OCI-LY1 (cell line): ENCODE data around the gene NBEA.

Experiments used
- H2AFZ ChIP-seq: fragments of 200-600 bp; sonication (generic), shearing (Covaris generic); 2 replicates; pipeline ENCODE4 v1.6.0; 2014; ENCODE audit warnings: antibody characterized with exemption, mild to moderate bottlenecking, low read length
- H3F3A ChIP-seq: fragments of 200-600 bp; sonication (generic), shearing (Covaris generic); 2 replicates; pipeline ENCODE4 v1.6.0; 2014; ENCODE audit warnings: mild to moderate bottlenecking, antibody characterized with exemption, low read length, moderate library complexity; ENCODE audit not compliant: insufficient read depth
- H3K27ac ChIP-seq: fragments of 200-600 bp; sonication (generic); 2 replicates; pipeline ENCODE4 v1.5.1; 2014; ENCODE audit warnings: low read length, mixed run types, mild to moderate bottlenecking, low read depth; ENCODE audit not compliant: poor library complexity, severe bottlenecking
- H3K27me3 ChIP-seq: fragments of 200-600 bp; sonication (generic); 2 replicates; pipeline ENCODE4 v1.6.0; 2014; ENCODE audit warnings: antibody characterized with exemption, mild to moderate bottlenecking, low read length, moderate library complexity; ENCODE audit not compliant: insufficient read depth
- H3K36me3 ChIP-seq: fragments of 200-600 bp; sonication (generic); 2 replicates; pipeline ENCODE4 v1.6.1; 2014; ENCODE audit warnings: mild to moderate bottlenecking, antibody characterized with exemption, low read length, moderate library complexity, mixed read lengths; ENCODE audit not compliant: insufficient read depth
- H3K4me1 ChIP-seq: fragments of 200-600 bp; sonication (generic); 2 replicates; pipeline ENCODE4 v1.5.1; 2014; ENCODE audit warnings: mild to moderate bottlenecking, low read length, moderate library complexity; ENCODE audit not compliant: insufficient read depth, severe bottlenecking
- H3K4me2 ChIP-seq: fragments of 200-600 bp; sonication (generic), shearing (Covaris generic); 2 replicates; pipeline ENCODE4 v1.6.1; 2014; ENCODE audit warnings: low read length
- H3K4me3 ChIP-seq: fragments of 200-600 bp; sonication (generic); 2 replicates; pipeline ENCODE4 v1.5.1; 2014; ENCODE audit warnings: low read length, low read depth, mild to moderate bottlenecking, mixed read lengths; ENCODE audit not compliant: poor library complexity, severe bottlenecking
- H3K79me2 ChIP-seq: fragments of 200-600 bp; shearing (Covaris generic); 2 replicates; pipeline ENCODE4 v1.6.1; 2016; ENCODE audit warnings: mixed run types, low read length, mixed read lengths; ENCODE audit not compliant: insufficient read depth
- H3K9ac ChIP-seq: fragments of 200-600 bp; sonication (generic), shearing (Covaris generic); 2 replicates; pipeline ENCODE4 v1.6.1; 2014; ENCODE audit warnings: mild to moderate bottlenecking, low read length, mixed read lengths
- H3K9me2 ChIP-seq: fragments of 200-600 bp; sonication (generic), shearing (Covaris generic); 2 replicates; pipeline ENCODE4 v1.6.1; 2014; ENCODE audit warnings: low read depth, mild to moderate bottlenecking, low read length, mixed read lengths
- H3K9me3 ChIP-seq: fragments of 200-600 bp; shearing (Covaris generic); 2 replicates; pipeline ENCODE4 v1.6.1; 2014; ENCODE audit warnings: low read length, mixed read lengths
- H4K20me1 ChIP-seq: fragments of 200-600 bp; sonication (generic), shearing (Covaris generic); 2 replicates; pipeline ENCODE4 v1.6.0; 2016; ENCODE audit warnings: mild to moderate bottlenecking, low read length; ENCODE audit not compliant: insufficient read depth
- EZH2 ChIP-seq: fragments of 200-600 bp; sonication (generic), shearing (Covaris generic); IDR thresholded peaks from 2 replicates; pipeline ENCODE4 v1.8.0; 2017; ENCODE audit warnings: borderline replicate concordance, mixed run types, mild to moderate bottlenecking, antibody characterized with exemption, low read length, moderate library complexity, mixed read lengths
- TF ChIP-seq, protein P1 (sequence below): fragments of 200-600 bp; sonication (generic), shearing (Covaris generic); IDR thresholded peaks from 2 replicates; pipeline ENCODE4 v1.5.1; 2017; ENCODE audit warnings: mild to moderate bottlenecking, antibody characterized with exemption, low read length, moderate library complexity, mixed read lengths

The NBEA gene

DNA sequence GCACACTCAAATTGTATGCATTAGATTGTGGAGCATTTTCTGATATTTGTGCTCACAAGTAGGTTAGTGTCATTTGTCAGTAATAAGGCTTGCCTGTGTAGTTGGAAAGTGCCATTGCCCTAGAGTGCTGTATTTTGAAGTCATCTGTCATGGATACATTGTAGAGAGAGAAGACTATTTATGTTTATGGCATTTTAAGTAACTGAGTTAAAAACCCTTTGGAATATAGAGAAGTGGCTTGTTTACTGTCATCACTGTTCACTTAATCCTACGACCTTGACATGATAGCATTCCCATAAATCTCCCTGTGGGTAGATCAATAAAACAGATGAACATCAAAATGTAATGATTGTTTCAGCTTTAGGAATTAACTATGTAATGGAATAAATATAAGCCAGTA is 423.8 kb downstream of the NBEA start:
- Histone ChIP-seq H3K9me2 (no peaks in the 10 kb centered on the region), H3K79me2 (no peaks in the 10 kb centered on the region), H3K9me3 (no peaks in the 10 kb centered on the region), H3K36me3 (no peaks in the 10 kb centered on the region), H3K4me2 (no peak overlapping the region), H3K4me1 (no peaks in the 10 kb centered on the region), H3K27me3 (no peaks in the 10 kb centered on the region), H3K4me3 (no peak overlapping the region), H3K27ac (no peak overlapping the region), H4K20me1 (no peaks in the 10 kb centered on the region), H2AFZ (no peak overlapping the region), H3F3A (no peaks in the 10 kb centered on the region), H3K9ac (no peak overlapping the region)
- TF ChIP-seq, protein P1, sequence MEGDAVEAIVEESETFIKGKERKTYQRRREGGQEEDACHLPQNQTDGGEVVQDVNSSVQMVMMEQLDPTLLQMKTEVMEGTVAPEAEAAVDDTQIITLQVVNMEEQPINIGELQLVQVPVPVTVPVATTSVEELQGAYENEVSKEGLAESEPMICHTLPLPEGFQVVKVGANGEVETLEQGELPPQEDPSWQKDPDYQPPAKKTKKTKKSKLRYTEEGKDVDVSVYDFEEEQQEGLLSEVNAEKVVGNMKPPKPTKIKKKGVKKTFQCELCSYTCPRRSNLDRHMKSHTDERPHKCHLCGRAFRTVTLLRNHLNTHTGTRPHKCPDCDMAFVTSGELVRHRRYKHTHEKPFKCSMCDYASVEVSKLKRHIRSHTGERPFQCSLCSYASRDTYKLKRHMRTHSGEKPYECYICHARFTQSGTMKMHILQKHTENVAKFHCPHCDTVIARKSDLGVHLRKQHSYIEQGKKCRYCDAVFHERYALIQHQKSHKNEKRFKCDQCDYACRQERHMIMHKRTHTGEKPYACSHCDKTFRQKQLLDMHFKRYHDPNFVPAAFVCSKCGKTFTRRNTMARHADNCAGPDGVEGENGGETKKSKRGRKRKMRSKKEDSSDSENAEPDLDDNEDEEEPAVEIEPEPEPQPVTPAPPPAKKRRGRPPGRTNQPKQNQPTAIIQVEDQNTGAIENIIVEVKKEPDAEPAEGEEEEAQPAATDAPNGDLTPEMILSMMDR, result no peak
- TF ChIP-seq EZH2, result no peak

DNA sequence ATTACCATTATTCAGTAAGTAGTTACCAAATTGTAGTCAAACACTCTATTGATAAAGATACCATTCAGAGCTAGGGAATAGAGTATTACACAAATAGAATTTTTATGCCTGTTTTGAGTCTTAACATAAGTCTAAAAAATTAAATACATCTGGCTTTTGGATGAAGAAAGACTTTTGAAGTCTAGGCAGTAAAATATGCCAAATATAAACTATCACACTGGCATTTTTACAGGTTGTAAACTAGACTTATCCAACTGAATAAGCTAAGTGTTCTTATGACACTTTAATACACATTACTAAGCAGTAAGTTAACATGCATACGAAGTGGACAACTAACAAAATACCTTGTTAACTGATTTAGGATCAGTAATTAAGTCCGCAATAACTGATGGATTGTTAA is 425.5 kb downstream of the NBEA start:
- H3K36me3 ChIP-seq, result no peaks in the 10 kb centered on the region
- H3K9ac ChIP-seq, result no peak overlapping the region
- no peak overlapping the region for H3K27ac ChIP-seq
- no peaks in the 10 kb centered on the region for H3K9me3 ChIP-seq
- H3K4me1 ChIP-seq, result no peaks in the 10 kb centered on the region
- TF ChIP-seq, protein P1, result no peak
- no peak for TF ChIP-seq EZH2
- no peak overlapping the region for H3K4me3 ChIP-seq
- no peaks in the 10 kb centered on the region for H4K20me1 ChIP-seq
- H3K79me2 ChIP-seq, result no peaks in the 10 kb centered on the region
- H2AFZ ChIP-seq, result no peak overlapping the region
- no peaks in the 10 kb centered on the region for H3K27me3 ChIP-seq
- H3K4me2 ChIP-seq, result no peak overlapping the region
- H3K9me2 ChIP-seq, result no peaks in the 10 kb centered on the region
- H3F3A ChIP-seq, result no peaks in the 10 kb centered on the region

- Histone ChIP-seq H3K9me2 (no peaks in the 10 kb centered on the region), H4K20me1 (no peaks in the 10 kb centered on the region), H3K79me2 (no peaks in the 10 kb centered on the region), H3K9me3 (no peaks in the 10 kb centered on the region), H3F3A (no peaks in the 10 kb centered on the region), H3K27ac (no peak overlapping the region), H3K4me3 (no peak overlapping the region), H3K36me3 (no peaks in the 10 kb centered on the region), H3K4me1 (no peaks in the 10 kb centered on the region), H3K9ac (no peak overlapping the region), H3K4me2 (no peak overlapping the region), H2AFZ (no peak overlapping the region), H3K27me3 (no peaks in the 10 kb centered on the region)
- TF ChIP-seq, protein P1, result no peak
- TF ChIP-seq EZH2, result no peak
Observed at GRCh38 chr13:35378939-35379338, 436.9 kb downstream of the NBEA start.
